Measurements from ENCODE around the gene CR1. TPM values are rescaled to one million over a fixed set of nuclear protein-coding genes. Genes with fewer than 3 reads are reported as not detected.
"Not testable (repeated sequence)": the region's sequence is repeated elsewhere in the genome, so short reads cannot be mapped to it uniquely, and the experiment has no call there.

Gene CR1
- total RNA-seq, 1 donor from 2014 or later, result 0.02 TPM

GRCh38 chr1:207579436-207579799, 83.5 kb downstream of the CR1 start:
- intact Hi-C loops (cut with micrococcal nuclease), result loop anchor here (1.0 to 2.0 kb wide), 3 partner anchors 41 to 217 kb away; no protein-coding TSS in a partner anchor

GRCh38 chr1:207581496-207582153, 85.7 kb downstream of the CR1 start:
- intact Hi-C loops (cut with micrococcal nuclease), result no loop called here

GRCh38 chr1:207589506-207589905, 93.5 kb downstream of the CR1 start:
- intact Hi-C loops (cut with micrococcal nuclease), result not testable (repeated sequence)

- intact Hi-C loops (cut with micrococcal nuclease), result not testable (repeated sequence)
Observed at GRCh38 chr1:207591205-207591604, 95.2 kb downstream of the CR1 start.

GRCh38 chr1:207594095-207594494, 98.1 kb downstream of the CR1 start:
- intact Hi-C loops (cut with micrococcal nuclease), result not testable (repeated sequence)

GRCh38 chr1:207603777-207604176, 107.8 kb downstream of the CR1 start:
- intact Hi-C loops (cut with micrococcal nuclease), result no loop called here

DNA sequence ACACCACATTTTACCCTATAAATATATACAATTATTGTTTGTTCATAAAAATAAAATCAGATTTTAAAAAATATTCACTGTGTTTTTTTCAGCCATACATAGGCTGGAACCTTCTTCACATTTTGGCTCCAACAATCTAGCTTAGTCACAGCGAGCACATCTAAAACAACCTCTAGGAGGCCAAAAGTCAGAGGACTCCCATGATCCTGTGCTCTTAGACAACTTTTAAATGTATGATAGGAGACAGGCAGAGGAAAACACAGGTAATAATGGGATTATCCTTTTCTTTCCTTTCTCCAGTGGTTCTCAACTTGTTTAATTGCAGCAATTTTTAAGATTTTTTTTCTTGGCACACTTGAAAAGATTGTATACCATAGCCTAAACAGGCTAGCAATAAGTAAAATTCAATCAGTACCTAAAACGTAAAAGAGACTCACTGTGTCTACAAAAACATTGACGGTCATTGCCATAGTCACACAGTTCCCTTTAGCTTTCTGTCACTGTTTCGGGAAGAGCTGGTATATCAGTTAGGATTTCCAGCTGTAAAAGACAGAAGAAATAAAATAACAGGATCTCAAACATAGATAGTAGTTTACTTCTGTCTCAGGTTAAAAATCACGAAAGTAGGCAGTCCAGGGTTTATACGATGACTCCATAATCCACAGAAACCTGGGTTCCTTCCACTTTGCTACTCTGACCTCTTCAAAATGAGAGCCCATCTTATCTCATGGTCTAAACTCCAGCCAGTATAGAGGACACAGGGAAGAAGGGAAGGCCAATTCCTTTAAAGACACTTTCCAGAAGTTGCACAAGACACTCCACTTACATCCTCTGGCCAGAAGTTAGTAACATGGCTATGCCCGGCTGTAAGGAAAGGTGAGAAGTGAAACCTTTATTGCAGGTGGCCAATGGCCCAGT, 109.7 kb downstream of the CR1 start:
- intact Hi-C loops (cut with micrococcal nuclease), result no loop called here

- intact Hi-C loops (cut with micrococcal nuclease), result no loop called here
Observed at GRCh38 chr1:207606362-207606755, 110.4 kb downstream of the CR1 start.

- intact Hi-C loops (cut with micrococcal nuclease), result no loop called here
Observed at GRCh38 chr1:207612762-207613161, 116.8 kb downstream of the CR1 start.

DNA sequence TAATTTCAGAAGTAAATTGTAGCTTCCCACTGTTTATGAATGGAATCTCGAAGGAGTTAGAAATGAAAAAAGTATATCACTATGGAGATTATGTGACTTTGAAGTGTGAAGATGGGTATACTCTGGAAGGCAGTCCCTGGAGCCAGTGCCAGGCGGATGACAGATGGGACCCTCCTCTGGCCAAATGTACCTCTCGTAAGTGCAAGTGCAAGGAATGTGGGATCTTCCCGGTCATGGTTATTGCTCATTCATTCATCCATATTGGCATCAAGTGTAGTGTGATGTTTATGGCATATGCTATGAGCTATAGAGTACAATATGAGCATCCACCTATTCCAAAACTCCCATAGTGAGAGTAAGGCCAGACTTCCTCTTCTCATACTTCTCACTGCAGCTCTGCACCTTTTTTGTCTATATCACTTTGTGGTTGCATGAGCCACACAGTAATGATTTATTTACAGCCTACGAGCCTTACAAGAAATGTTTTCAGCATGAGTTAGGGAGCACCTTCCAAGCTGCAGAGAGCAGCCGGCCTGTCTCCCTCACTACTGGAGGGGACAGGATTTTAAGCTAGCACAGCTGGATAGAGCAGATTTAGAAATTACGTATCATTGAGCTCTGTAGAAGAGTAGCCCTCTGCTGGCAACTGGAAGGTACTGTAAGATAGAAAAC, 124.0 kb downstream of the CR1 start:
- intact Hi-C loops (cut with micrococcal nuclease), result loop anchor here (1.0 to 2.0 kb wide), 2 partner anchors 41 to 79 kb away; no protein-coding TSS in a partner anchor

DNA sequence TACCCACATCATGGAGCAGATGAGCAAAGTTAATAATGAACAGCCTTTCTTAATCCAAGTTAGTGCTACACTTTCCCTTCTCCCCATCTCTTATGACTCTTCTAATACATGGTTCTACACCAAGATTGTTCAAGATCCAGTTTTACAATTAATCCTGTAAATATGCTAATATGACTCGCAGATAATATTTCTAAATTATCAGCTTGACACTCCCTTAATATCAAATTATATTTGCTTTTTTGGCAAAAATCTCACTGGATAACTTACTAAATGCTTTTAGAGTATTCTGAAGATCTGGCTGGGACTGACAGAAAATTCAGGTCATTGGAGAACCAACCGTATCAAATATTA, 124.6 kb downstream of the CR1 start:
- intact Hi-C loops (cut with micrococcal nuclease), result loop anchor here (1.0 to 2.0 kb wide), 2 partner anchors 41 to 78 kb away; no protein-coding TSS in a partner anchor

DNA sequence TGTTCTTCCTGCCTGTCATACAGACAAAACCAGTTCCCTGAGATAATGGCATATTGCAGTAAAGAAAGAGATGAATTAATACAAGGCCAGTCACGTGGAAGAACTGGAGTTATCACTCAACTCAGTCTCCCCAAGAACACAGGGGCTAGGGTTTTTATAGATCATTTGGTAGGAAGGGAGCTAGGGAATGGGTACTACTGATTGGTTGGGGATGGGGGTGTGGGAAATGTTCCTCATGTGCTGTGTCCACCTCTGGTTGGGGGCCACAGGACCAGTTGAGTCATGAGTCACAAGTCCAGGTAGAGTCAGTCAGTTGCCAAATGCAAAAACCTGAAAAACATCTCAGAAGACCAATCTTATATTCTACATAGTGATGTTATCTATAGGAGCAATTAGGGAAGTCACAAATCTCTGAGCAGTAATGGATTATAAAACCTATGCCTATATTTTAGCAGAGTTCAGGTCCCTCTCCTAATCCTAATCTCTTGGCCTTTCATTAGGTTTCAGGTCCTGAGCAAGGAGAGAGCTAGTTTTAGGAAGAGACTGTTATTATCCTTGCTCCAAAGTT, 129.6 kb downstream of the CR1 start:
- intact Hi-C loops (cut with micrococcal nuclease), result not testable (repeated sequence)

GRCh38 chr1:207626972-207627337, 131.0 kb downstream of the CR1 start:
- intact Hi-C loops (cut with micrococcal nuclease), result no loop called here

GRCh38 chr1:207627496-207627895, 131.5 kb downstream of the CR1 start:
- intact Hi-C loops (cut with micrococcal nuclease), result no loop called here

DNA sequence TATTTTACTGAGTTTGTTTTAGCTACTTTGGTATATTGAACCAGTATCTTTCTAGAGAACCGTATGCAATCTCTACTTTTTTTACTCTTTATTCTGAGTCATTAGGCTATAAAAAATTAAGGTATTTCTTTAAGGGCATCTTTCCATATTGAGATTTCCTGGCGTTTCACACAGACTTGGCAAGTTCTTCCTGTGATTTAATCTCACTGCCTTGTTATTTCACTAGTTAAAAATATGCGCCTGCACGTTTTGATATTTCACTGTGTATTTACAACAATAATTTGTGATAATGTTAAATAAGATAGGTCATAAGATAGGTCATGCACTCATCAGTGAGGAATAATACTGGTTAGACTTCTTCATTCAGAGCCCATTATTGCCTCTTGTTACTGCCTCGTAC, 132.8 kb downstream of the CR1 start:
- intact Hi-C loops (cut with micrococcal nuclease), result no loop called here

- intact Hi-C loops (cut with micrococcal nuclease), result no loop called here
Observed at GRCh38 chr1:207631137-207631536, 135.2 kb downstream of the CR1 start.

DNA sequence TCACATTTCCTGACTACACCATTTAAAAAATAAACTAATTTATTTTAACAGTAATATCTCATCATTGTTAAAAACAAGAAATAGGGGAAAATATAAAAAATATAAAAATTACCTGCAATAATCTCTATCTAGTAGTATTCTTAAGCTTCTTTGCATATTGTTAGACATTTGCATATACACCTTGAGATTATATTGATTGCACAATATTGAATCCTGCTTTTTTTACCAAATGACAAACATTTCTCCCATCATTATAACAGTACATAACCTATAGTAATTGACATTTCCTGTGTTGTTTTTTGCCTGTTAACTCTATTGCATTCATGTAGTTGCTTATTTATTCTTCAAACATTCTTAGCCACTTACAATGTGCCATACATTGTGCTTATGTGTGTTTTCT, 137.3 kb downstream of the CR1 start:
- intact Hi-C loops (cut with micrococcal nuclease), result no loop called here

GRCh38 chr1:207633699-207634289, 137.8 kb downstream of the CR1 start:
- intact Hi-C loops (cut with micrococcal nuclease), result not testable (repeated sequence)

DNA sequence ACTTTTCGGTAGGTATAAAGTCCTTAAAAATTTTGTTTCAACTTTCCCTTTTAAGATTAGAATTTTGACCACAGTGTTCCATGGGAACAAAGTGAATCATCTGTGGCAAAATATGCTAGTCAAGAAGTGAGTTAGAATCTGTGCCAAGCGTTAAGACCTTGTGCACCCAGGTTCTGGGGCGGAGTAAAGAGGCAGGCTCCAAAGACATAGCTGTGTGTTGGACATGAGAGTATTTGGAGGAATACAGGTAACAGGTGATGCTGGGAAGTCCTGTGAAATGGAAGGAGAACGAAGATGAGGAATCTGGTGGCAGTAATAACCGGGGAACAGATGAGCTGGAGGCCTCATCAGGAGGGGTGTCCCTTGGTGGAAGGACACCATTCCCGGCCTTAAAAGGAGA, 138.3 kb downstream of the CR1 start:
- intact Hi-C loops (cut with micrococcal nuclease), result not testable (repeated sequence)

DNA sequence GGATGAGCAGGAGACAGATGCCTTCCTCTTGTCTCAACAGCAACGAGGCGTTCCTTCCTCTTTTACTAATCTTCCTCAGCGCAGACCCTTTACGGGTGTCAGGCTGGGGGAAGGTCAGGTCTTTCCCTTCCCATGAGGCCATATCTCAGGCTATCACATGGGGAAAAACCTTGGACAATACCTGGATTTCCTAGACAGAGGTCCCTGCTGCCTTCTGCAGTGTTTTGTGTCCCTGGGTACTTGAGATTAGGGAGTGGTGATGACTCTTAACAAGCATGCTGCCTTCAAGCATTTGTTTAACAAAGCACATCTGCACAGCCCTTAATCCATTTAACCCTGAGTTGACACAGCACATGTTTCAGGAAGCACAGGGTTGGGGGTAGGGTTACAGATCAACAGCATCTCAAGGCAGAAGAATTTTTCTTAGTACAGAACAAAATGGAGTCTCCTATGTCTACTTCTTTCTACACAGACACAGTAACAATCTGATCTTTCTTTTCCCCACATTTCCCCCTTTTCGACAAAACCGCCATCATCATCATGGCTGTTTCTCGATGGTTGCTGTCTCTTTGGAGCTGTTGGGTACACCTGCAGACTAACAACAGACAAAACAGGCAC, 139.7 kb downstream of the CR1 start:
- intact Hi-C loops (cut with micrococcal nuclease), result not testable (repeated sequence)
